ENCODE measurements around the gene MAN2C1. TPM values are rescaled to one million over a fixed set of nuclear protein-coding genes. Genes with fewer than 3 reads are reported as not detected.

Gene MAN2C1
- total RNA-seq, 1 donor: 123 TPM

- H3K4me3 ChIP-seq (ENCODE audit: low read depth, low read length): no peak overlapping the region
- no peak for DNase-seq (ENCODE audit: low read depth)
- no peak for TF ChIP-seq CTCF (IDR thresholded peaks at IDR 0.05; ENCODE audit: insufficient read depth, low read depth, low read length)
These were observed 6.3 kb downstream of the MAN2C1 start for GRCh38 chr15:75361989-75362641.

DNA sequence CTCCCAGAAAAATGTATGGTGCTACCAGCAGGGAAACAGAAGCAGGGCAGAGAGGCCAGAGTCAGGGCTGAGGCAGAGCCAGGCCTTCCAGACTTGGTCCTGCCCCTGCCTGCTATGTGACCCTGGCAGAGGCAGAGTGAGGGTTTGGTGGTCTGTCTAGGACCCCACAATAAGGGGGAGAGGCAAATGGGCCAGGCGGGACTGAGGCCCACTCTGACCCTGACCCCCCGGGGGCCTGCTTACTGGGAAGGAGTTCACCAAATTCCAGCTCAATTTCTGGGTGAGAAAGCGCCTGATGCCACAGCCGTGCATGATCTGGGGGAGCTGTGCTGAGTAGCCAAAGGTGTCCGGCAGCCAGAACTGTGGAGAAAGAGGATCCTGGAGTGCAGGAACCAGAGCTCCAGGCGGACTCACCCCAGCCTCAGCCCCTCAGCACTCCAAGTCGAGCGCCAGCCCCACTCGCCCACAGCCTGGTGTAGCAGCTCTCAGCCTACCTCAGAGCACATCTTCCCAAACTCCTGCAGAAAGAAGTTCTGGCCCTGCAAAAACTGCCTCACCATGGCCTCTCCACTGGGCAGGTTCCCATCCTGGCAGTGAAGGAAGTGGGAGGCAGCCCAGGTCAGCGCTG lies 6.9 kb downstream of the MAN2C1 start:
- H3K4me3 ChIP-seq (ENCODE audit: low read depth, low read length): no peak overlapping the region
- TF ChIP-seq CTCF (IDR thresholded peaks at IDR 0.05; ENCODE audit: insufficient read depth, low read depth, low read length): no peak
- DNase-seq (ENCODE audit: low read depth): no peak

DNA sequence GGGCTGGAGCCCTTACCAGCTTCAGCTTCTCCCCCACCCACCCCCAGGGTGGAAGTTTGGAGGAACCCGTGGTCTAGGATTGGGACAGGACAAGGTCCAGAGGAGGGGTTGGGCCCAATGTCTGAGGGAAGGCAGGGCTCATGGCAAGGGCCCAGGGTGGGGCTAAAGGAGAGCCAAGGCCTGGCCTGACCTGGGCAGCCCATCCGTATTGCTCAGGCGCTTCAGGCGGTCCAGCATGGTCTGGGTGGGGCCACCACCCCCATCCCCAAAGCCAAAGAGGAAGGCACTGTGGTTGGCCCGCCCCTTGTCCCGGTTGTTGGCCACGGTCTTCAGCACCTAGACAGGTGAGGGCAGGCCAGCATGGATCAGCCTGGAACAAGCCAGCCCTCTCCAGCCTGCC lies 7.6 kb downstream of the MAN2C1 start:
- DNase-seq (ENCODE audit: low read depth): no peak
- no peak overlapping the region for H3K4me3 ChIP-seq (ENCODE audit: low read depth, low read length)
- TF ChIP-seq CTCF (IDR thresholded peaks at IDR 0.05; ENCODE audit: insufficient read depth, low read depth, low read length): no peak

GRCh38 chr15:75360391-75360790 lies 8.0 kb downstream of the MAN2C1 start:
- no peak for TF ChIP-seq CTCF (IDR thresholded peaks at IDR 0.05; ENCODE audit: insufficient read depth, low read depth, low read length)
- DNase-seq (ENCODE audit: low read depth): no peak
- no peak overlapping the region for H3K4me3 ChIP-seq (ENCODE audit: low read depth, low read length)

DNA sequence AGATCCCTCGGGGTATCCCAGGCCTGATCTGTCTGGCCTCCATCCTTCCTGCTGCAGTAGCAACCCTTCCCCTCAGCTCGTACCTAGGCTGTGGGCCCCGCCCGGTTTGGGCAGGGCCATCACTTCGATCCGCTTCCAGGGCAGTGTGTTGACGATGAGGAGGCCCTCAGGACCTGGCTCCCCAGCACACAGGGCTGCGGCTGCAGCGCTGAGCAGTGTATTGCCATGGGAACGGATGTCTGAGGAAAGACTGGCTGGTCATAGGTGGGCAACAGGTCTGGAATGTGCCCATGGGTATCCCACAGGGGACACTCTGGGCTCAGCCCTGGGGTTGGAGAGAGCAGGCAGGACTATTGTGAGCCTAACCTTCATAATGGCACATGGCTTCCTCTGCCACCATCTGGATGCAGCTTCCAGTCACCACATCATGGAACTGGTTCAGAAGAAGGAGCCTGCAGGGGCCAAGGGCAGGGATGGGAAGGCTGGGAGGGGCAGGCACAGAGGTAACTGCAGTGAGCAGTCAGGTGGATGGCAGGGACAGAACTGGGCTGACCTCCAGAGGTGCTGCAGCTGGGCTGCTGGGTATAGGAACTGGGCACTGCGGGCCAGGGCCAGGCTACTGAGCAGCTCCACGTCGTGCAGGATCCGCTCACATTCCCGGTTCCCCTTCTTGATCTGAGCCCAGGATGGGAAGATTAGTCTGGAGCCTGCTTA lies 8.7 kb downstream of the MAN2C1 start:
- no peak overlapping the region for H3K4me3 ChIP-seq (ENCODE audit: low read depth, low read length)
- no peak for DNase-seq (ENCODE audit: low read depth)
- no peak for TF ChIP-seq CTCF (IDR thresholded peaks at IDR 0.05; ENCODE audit: insufficient read depth, low read depth, low read length)

GRCh38 chr15:75358771-75359536 lies 9.5 kb downstream of the MAN2C1 start:
- TF ChIP-seq CTCF (IDR thresholded peaks at IDR 0.05; ENCODE audit: insufficient read depth, low read depth, low read length): no peak
- no peak overlapping the region for H3K4me3 ChIP-seq (ENCODE audit: low read depth, low read length)
- DNase-seq (ENCODE audit: low read depth): no peak

All from fibroblast of villous mesenchyme (primary cell).